ENCODE results near the gene ZNF576.
"Not testable (repeated sequence)": the region's sequence is repeated elsewhere in the genome, so short reads cannot be mapped to it uniquely, and the experiment has no call there.

The ZNF576 gene

DNA sequence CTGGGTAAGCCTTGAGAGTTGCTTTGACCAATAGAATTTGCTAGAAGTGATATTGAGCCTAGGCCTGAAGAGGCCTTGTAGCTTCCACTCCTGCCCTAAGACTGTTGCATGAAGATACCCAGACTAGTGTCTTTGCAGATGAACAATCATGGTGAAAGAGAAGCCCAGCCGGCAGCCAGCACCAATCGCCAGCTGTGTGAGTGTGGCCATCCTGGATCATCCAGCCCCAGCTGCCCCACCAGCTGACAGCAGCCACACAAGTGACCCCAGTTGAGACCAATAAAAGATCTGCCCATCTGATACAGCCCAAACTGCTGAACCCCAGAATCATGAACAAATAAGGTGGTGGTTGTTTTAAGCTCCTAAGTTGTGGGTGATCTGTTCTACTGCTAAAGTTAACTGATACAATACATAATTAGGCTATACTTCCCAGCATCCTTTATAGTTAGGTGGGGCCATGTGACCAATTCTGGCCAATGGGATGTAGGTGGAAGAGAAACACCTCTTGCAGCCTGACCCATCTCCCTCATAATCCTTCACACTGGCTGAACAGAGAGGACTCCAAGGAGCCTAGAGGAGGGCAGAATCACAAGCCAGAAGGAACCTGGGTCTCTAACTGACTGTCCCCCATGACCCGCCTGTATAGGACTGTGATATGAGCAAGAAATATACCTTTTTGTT is 32.4 kb downstream of the ZNF576 start:
- no peak for DNase-seq

DNA sequence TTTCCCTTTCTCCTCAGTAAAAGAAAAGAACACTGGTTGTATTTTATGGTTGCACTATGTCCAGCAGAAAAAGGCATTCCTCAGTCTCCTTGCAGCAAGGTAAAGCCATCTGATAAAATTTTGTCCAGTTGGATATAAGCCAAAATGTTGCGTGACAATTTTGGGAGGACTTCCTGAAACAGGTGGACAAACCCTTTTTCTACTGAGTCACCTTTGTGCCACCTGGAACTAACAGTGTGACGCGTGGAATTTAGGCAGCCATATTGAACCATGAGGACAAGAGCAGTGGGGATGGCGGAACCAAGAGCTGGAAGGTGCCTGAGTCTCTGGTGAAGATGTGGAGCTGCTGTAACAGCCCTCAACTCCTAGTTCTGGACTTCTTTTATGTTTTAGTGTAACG is 35.1 kb downstream of the ZNF576 start:
- no peak for DNase-seq

DNA sequence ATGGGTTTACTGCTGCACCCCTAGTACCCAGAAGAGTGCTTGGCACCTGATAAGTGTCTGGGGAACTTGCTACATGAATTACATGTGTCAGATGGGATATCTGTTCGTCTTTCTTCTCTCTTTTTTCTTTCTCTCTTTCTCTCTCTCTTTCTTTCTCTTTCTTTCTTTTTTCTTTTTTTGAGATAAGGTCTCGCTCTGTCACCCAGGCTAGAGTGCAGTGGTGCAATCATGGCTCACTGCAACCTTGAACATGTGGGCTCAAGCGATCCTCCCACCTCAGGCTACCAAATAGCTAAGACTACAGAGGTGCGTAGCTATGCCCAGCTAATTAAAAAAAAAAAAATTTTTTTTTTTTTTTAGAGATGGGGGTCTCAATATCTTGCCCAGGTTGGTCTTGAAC is 37.1 kb downstream of the ZNF576 start:
- DNase-seq, result no peak

DNA sequence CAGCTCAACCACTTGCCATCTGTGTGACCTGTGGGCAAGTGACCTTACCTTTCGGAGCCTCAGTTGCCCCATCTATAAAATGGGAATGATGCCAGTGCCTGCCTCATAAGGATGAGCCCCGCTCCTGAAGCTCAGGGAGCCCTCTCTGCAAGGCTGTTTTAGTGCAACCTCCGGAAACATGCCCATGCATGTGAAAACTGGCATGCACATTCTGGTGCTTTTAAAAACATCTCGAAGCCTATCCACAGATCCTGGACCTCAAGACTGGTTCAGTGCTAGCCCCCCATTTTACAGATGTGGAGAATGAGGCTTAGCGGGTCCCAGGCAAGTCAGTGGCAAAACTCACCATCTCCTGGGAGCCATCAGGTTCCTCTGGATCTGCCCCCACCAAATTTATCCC is 37.7 kb downstream of the ZNF576 start:
- no peak for DNase-seq

DNA sequence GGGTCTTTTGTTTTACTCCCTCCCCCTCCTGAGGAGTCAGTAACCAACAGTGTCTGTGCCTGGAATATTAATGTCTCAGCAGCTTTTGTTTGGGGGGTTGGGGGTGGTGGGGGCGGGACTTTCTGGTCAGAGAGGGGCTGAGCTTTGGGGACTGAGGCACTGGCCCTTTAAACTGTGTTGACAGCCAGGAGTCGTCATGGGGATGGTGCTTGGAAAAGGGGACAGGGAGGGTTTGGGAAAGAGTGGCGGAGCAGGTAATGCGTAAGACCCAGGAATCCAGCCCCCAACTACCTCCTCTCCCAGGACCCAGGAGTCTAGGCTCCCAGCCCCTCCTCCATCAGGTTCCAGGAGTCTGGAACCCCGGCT is 38.1 kb downstream of the ZNF576 start:
- DNase-seq, result no peak

DNA sequence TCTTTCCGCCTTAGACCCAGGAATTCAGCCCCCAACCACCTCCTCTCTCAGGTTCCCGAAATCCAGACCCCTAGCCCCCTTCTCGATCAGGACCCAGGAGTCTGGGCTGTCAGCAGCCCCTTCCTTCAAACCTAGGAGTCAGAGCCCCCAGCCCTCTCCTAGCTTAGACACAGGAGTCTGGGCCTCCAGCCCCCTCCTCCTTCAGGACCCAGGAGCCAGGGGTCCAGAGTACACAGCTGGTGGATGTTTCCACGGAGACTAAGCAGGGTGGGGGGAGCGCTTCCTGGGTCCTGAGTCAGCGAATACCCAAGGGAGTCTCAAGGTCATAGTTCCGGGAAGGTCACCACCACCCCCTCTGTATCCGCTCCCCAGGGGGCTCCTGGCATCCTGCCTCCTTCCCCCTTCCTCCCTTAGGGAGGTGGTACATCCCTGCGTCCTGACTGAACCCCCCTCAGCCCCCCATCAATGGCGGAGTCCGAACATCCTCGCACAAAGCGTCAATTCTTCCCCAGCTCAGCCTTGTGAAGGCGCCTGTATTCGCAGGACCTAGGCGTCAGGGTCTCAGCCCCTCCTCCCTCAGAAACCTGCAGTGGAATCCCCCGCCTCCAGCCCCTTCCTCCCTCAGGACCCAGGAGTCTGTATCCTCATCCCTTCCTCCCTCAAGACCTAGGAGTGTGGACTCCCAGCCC is 38.6 kb downstream of the ZNF576 start:
- DNase-seq, result no peak

DNA sequence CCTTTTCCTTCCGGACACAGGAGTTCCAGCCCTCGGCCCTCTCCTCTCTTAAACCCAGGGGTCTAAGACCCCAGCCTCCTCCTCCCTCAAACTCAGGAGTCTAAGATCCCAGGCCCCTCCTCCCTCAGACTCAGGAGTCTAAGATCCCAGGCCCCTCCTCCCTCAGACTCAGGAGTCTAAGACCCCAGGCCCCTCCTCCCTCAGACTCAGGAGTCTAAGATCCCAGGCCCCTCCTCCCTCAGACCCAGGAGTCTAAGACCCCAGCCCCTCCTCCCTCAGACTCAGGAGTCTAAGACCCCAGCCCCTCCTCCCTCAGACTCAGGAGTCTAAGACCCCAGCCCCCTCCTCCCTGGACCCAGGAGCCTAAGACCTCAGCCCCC is 39.2 kb downstream of the ZNF576 start:
- DNase-seq, result not testable (repeated sequence)

DNA sequence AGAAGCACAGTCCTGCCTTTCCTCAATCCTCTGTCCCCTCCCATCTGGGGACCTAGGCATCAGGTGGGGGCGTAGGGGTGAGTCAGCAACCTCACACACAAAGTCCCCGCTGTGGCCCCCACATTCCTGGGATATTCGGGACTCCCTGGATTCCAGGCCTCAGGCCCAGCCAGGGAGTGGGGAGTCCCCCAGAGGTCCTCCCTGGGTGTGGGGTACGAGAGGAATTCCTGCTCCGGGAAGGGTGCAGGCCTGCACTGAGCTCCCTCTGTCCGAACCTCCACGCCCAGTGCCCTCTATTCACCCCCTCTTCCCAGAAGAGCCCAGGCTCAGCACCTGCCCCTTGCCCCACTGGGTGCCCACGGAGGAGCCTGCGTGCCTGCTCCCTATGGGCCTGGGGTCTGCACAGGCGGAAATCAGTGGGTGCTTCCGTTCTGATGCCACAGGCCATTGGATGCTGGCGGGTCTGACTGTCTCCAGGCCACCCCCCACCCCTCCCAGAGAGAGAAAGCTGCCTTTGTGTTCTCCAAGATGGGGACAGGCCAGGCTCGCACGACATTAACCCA is 39.8 kb downstream of the ZNF576 start:
- DNase-seq, result no peak

DNA sequence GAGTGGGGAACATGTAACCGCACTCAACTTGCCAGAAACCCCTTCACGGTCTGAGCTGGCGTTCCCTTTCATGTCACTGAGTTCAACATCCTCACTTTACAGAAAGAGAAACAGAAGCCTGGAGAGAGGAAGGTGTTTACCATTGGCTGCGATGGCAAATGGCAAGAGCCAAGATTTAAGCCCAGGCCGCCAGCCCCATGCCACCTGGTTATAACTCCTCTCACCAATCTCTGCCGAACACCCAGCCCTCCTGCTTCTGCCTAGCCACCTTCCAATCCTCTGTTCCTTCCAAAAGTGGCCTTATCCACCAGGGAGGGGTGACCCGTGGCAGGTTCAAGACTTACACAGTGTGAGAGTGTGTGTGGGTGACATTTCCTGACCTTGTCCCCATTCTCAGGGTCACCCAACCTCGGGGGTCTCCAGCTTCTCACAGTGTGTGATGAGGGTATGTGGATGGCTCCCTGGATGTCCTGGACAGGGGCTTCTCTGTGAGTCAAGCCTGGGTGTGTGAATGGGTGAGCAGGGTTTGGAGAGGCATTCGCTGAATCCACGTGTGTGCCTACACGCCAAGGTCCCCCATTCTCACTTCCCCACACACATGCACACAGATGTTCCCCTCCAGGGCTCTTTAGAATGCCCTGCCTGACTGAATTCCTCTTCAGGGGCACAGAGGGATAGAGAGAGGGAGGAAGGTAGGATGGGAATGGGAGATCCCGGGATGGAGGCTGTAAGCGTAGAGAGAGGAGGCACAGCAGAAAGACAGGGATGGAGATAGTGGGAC is 42.0 kb downstream of the ZNF576 start:
- DNase-seq, result no peak

DNA sequence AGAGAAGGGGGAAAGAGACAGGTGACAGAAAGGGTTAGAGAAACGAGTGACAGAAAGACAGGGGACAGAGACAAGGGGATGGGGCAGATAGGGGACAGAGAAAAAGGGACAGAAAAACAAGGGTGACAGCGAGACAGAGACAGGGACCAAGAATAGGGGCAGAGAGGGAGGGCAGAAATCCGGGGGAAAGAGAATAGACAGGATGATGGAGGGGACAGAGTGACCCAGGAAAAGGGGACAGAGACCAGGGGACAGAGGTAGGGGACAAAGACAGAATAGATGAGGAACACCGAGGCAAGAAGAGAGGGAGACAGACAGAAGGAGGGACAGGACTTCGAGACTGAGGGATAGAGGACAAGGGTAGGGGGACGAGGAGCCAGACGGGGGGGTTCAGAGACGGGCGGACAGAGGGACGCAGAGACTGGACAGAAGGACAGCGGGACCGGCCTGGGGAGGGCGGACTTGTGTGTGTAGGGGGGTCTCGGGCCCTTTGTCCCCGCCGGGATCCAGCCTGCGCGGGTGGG is 42.7 kb downstream of the ZNF576 start:
- no peak for DNase-seq

DNA sequence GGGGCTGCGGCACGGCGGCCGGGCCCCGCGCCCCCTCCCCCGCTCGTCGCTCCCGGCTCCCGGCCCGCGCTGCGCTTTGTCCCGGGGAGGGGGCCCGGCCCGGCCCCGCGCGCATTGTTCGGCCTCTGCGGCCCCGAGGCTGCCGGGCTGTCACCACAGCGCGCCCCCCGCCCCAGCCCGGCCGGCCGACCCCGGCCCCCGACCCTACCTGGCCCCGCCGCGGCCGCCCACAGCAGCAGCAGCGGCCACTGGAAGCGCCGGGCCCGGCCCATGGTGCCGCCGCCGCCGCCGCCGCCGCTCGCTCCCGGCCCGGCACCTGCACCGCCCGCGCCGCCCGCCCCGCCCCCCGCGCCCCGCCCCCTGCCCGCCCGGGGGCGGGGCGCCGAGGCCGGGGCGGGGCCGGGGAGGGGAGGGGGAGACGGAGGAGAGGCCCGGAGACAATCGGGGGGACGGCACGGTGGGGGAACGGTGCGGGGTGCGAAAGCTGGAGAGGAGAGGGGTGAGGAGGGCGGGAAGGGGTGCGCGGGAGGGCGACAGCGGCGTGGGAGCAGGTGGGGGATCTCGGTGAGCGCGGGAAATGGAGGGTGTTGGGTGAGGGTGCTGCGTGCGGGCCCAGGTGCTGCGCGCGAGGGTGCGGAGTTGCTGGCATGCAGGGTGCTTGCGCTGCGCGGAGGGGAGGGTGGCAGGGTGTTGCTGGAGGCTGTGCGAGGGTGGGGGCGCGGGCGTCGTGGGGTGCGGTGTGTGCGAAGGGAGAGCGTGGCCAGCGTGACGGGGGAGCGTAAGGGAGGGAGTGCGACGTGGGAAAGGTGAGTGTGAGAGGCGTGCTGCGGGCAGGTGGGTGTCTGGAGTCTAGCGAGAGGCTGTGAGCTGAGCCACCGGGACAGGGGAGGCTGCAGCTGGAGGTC is 43.4 kb downstream of the ZNF576 start, which contains the start of gene CADM4:
CADM4 (minus strand) TSS at position 332 of the 905 bp plus-strand sequence; CDS start at position 272, 60 bp downstream.
- DNase-seq, result peak; percentile 71

DNA sequence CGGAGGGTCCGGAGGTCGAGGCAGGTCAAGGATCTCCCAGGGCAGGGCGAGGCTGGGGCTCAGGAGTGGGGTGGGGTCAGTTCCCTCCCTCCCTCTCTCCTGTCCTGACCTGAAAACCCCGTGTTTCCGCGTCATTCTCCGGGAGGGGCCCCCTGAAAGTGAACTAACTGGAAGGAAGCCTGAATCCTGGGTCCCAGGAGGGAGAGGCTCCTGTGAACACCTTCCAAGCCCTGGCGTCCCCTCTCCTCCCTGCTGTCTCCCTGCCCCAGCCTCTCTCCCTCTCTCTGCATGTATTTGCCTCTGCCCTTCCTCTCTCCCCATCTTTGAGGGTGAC is 44.0 kb downstream of the ZNF576 start:
- DNase-seq, result no peak

DNA sequence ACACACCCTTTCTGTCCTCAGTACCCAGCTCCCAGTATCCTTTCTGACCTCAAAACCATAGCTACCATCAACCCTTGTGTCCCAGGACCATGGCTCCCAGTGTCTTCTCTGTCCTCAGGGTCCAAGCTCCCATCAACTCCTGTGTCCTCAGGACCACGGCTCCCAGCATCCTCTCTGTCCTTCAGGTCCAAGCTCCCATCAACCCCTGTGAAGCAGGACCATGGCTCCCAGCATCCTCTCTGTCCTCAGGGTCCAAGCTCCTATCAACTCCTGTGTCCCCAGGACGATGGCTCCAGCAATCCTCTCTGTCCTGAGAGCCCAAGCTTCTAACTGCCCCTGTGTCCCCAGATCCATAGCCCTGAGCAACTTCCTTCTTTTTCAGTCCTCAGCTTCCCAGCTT is 44.9 kb downstream of the ZNF576 start:
- no peak for DNase-seq

DNA sequence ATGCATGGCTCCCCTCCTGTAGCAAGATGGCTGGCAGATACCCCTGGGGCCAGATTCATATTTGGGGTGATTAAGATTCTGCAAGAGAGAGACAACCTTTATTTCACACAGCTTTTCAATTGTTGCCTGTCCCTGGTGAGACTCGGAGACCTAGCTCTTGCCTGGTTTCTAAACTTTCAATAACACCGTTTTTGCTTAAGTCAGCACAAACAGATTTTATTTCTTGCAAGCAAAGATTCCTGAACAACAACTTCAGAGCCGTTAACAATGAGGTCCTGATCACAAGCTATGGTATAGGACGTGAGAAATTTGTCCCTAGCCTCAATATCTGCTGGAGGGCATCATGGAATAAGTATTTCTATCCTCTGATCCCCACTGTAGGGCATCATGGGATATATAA is 46.1 kb downstream of the ZNF576 start:
- DNase-seq, result no peak

DNA sequence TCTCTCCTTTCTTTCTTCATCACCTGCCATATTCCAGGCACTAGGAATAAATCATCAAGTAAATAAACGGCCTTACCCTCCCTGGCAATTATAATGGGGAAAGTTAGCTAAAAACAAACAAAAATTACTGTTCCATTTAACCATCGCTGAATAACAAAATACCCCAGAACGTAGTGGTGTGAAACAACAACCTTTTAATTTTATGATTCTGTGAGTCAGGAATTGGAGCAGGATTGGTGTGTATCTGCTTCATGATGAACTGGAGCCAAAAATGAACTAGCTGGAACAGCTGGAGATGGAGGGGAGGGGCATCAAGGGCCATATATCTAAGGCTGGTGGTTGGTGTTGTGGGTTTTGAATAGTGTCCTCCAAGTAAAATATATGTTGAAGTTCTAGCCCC is 46.9 kb downstream of the ZNF576 start:
- DNase-seq, result no peak

DNA sequence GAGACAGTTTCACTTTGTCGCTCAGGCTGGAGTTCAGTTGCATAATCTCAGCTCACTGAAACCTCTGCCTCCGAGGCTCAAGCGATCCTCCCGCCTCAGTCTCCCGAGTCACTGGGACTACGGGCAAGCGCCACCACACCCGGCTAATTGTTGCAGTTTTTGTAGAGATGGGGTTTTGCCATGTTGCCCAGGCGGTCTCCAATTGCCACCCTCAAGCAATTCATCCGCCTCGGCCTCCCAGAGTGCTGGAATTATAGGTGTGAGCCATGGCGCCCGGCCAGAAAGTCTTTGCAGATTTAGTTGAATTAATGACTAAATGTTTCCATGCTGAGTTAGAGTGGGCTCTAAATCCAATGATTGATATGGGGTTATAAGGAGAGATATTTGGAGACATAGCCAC is 47.8 kb downstream of the ZNF576 start:
- DNase-seq, result no peak

DNA sequence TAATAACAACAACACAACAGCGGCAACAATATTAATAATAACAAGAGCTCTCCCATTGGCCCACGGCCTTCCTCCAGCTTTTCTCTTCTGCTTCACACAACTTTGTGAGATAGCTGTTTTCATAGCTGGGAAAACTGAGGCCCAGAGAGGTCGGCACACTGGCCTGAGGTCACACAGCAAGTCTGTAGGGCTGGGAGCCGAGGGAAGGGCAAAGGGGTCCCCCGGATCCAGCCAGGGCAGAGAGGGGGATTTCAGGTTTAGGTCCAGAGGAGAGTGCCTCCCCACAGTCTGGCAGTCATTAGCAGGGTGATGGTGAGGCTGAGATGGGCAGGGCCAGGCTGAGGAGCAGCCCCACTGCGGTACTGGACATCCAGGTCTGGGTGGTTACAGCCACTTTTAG is 52.2 kb downstream of the ZNF576 start:
- DNase-seq, result no peak

DNA sequence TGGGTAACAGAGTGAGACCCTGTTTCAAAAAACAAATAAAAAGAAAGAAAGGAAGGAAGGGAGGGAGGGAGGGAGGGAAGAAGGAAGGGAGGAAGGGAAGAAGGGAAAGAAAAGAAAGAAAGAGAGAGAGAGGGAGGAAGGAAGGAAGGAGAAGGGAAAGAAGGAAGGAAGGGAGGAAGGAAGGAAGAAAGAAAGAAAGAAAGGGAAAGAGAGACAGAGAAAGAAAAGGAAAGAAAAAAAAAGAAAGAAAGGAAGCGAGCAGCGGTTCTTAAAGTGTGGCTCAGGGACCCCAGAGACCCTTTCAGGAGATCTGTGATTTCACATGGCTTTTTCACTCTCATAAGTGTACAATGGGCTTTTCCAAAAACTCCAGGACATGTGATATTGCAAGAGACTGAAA is 53.1 kb downstream of the ZNF576 start:
- no peak for DNase-seq

DNA sequence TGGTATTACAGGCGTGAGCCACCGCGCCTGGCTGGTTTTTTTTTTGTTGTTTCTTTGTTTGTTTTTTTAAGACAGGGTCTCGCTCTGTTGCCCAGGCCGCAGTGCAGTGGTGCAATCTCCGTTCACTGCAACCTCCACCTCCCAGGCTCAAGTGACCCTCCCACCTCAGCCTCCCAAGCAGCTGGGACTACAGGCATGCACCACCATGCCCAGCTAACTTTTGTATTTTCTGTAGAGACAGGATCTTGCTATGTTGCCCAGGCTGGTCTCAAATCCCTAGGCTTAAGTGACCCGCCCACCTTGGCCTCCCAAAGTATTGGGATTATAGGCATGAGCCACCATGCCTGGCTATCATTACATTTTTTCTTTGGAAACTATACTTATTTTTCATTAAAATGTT is 53.9 kb downstream of the ZNF576 start:
- not testable (repeated sequence) for DNase-seq
